Glutamatergic neuron (in vitro differentiated cells): ENCODE data around the gene GMCL2. TPM values are rescaled to one million over a fixed set of nuclear protein-coding genes. Genes with fewer than 3 reads are reported as not detected.

Source experiments
- DNase-seq: peaks from one replicate; pipeline ENCODE4 v3.0.0; 2022
- H3K27ac Mint-ChIP-seq: one replicate; pipeline ENCODE4 v1.8.0; 2020; ENCODE audit warnings: mild to moderate bottlenecking, mixed read lengths, inconsistent platforms; ENCODE audit not compliant: unreplicated experiment
- H3K27me3 Mint-ChIP-seq: one replicate; pipeline ENCODE4 v1.8.0; 2020; ENCODE audit warnings: mild to moderate bottlenecking, moderate library complexity, mixed read lengths, inconsistent platforms; ENCODE audit not compliant: unreplicated experiment
- H3K36me3 Mint-ChIP-seq: one replicate; pipeline ENCODE4 v1.8.0; 2020; ENCODE audit warnings: mild to moderate bottlenecking, mixed read lengths, inconsistent platforms; ENCODE audit not compliant: unreplicated experiment
- H3K4me1 Mint-ChIP-seq: one replicate; pipeline ENCODE4 v1.8.0; 2020; ENCODE audit warnings: mild to moderate bottlenecking, low read depth, mixed read lengths, inconsistent platforms; ENCODE audit not compliant: unreplicated experiment
- H3K4me3 Mint-ChIP-seq: one replicate; pipeline ENCODE4 v1.8.0; 2020; ENCODE audit warnings: mild to moderate bottlenecking, mixed read lengths, inconsistent platforms; ENCODE audit not compliant: unreplicated experiment
- H3K9me3 Mint-ChIP-seq: one replicate; pipeline ENCODE4 v1.8.0; 2020; ENCODE audit warnings: mild to moderate bottlenecking, moderate library complexity, mixed read lengths, inconsistent platforms; ENCODE audit not compliant: unreplicated experiment
- CTCF ChIP-seq: fragments of 200-600 bp; sonication (generic); IDR thresholded peaks from one replicate; pipeline ENCODE4 v1.5.0; 2021; ENCODE audit not compliant: partially characterized antibody, unreplicated experiment
- total RNA-seq: library from RNA; stranded (reverse); fragmentation: NEBNext Ultra II Directional; extraction: Animal tissue kit (Norgen Biotek cat#: 25700); gene quantifications from one replicate; pipeline ENCODE4 v1.2.1, GENCODE V29; 2021; ENCODE audit not compliant: unreplicated experiment

The GMCL2 gene
- total RNA-seq, 1 donor from 2014 or later: not detected

- peaks cover 3% of the 10 kb centered on the region for H3K27me3 Mint-ChIP-seq
- no peak for TF ChIP-seq CTCF
- peaks cover 4% of the 10 kb centered on the region for H3K36me3 Mint-ChIP-seq
- no peak for DNase-seq
- peaks cover 4% of the 10 kb centered on the region for H3K9me3 Mint-ChIP-seq
- H3K27ac Mint-ChIP-seq: no peak overlapping the region
- H3K4me3 Mint-ChIP-seq: no peak overlapping the region
- peaks cover 3% of the 10 kb centered on the region for H3K4me1 Mint-ChIP-seq
Observed at GRCh38 chr5:178189433-178189832, 2.3 kb upstream of the GMCL2 start.

GRCh38 chr5:178186427-178186826, 744 bp downstream of the GMCL2 start:
- Mint-ChIP-seq H3K27me3 (peaks cover 5% of the 10 kb centered on the region), H3K9me3 (no peaks in the 10 kb centered on the region), H3K36me3 (no peaks in the 10 kb centered on the region), H3K27ac (no peak overlapping the region), H3K4me1 (peaks cover 3% of the 10 kb centered on the region), H3K4me3 (no peak overlapping the region)
- no peak for DNase-seq
- TF ChIP-seq CTCF: no peak

GRCh38 chr5:178182158-178182876, 4.9 kb downstream of the GMCL2 start:
- no peak for TF ChIP-seq CTCF
- no peaks in the 10 kb centered on the region for H3K9me3 Mint-ChIP-seq
- no peak for DNase-seq
- H3K27ac Mint-ChIP-seq: no peak overlapping the region
- no peaks in the 10 kb centered on the region for H3K36me3 Mint-ChIP-seq
- peaks cover 6% of the 10 kb centered on the region for H3K27me3 Mint-ChIP-seq
- H3K4me3 Mint-ChIP-seq: no peak overlapping the region
- H3K4me1 Mint-ChIP-seq: peaks cover 3% of the 10 kb centered on the region

GRCh38 chr5:178180141-178180863, 6.9 kb downstream of the GMCL2 start:
- H3K9me3 Mint-ChIP-seq: no peaks in the 10 kb centered on the region
- H3K4me1 Mint-ChIP-seq: no peaks in the 10 kb centered on the region
- H3K36me3 Mint-ChIP-seq: no peaks in the 10 kb centered on the region
- no peak for TF ChIP-seq CTCF
- no peak overlapping the region for H3K4me3 Mint-ChIP-seq
- H3K27me3 Mint-ChIP-seq: peaks cover 6% of the 10 kb centered on the region
- no peak overlapping the region for H3K27ac Mint-ChIP-seq
- DNase-seq: no peak

GRCh38 chr5:178177569-178177968, 9.6 kb downstream of the GMCL2 start:
- peaks cover 5% of the 10 kb centered on the region for H3K27me3 Mint-ChIP-seq
- H3K9me3 Mint-ChIP-seq: no peaks in the 10 kb centered on the region
- no peak for TF ChIP-seq CTCF
- no peak for DNase-seq
- H3K36me3 Mint-ChIP-seq: no peaks in the 10 kb centered on the region
- H3K27ac Mint-ChIP-seq: no peak overlapping the region
- no peaks in the 10 kb centered on the region for H3K4me1 Mint-ChIP-seq
- H3K4me3 Mint-ChIP-seq: no peak overlapping the region
